Vagina (tissue), 2 donors: ENCODE measurements around the gene MEMO1.

Experiments used
- CTCF ChIP-seq, 3 experiments: fragments of 450-650 bp in 2 of 3; fragments of 200-600 bp in 1 of 3; sonication (generic) in 1 of 3; IDR thresholded peaks; one replicate each; pipeline ENCODE4 v1.5.1; 2017 to 2019; ENCODE audit warnings: antibody characterized with exemption in 3 of 3, mild to moderate bottlenecking in 2 of 3, moderate library complexity in 2 of 3
- POLR2AphosphoS5 ChIP-seq, 2 donors: sonication (generic); formaldehyde crosslinking; IDR thresholded peaks; one replicate each; pipeline ENCODE4 v1.9.0; 2017; ENCODE audit warnings: antibody characterized with exemption in 2 of 2, mild to moderate bottlenecking in 2 of 2, low read depth in 1 of 2; ENCODE audit not compliant: insufficient read depth in 1 of 2

DNA sequence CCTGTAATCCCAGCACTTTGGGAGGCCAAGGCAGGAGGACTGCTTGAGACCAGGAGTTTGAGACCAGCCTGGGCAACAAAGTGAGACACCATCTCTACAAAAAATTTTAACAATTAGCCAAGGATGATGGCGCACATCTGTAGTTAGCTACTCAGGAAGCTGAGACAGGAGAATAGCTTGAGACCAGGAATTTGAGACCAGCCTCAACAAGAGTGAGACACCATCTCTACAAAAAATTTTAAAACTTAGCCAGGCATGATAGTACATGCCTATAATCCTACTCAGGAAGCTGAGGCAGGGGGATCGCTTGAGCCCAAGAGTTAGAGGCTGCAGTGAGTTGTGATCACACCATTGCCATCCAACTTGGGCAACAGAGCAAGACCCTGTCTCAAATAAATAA is 7.0 kb downstream of the MEMO1 start:
- TF ChIP-seq CTCF (IDR thresholded peaks at IDR 0.05) (no peak), POLR2AphosphoS5 (IDR thresholded peaks at IDR 0.05; ENCODE audit: insufficient read depth in 1 of 2, low read depth in 1 of 2) (no peak)
